Activated CD4-positive, alpha-beta T cell treated with anti-CD3 and anti-CD28 coated beads, Interleukin-2, amount 50 U/mL, for 4 hours (primary cell): ENCODE measurements around the gene TAAR5.
"Not testable (repeated sequence)": the region's sequence is repeated elsewhere in the genome, so short reads cannot be mapped to it uniquely, and the experiment has no call there.

Experiments
- DNase-seq, 2 experiments: peaks; one replicate each; pipeline ENCODE4 v3.0.0-alpha.2; 2020

TAAR5 gene, protein sequence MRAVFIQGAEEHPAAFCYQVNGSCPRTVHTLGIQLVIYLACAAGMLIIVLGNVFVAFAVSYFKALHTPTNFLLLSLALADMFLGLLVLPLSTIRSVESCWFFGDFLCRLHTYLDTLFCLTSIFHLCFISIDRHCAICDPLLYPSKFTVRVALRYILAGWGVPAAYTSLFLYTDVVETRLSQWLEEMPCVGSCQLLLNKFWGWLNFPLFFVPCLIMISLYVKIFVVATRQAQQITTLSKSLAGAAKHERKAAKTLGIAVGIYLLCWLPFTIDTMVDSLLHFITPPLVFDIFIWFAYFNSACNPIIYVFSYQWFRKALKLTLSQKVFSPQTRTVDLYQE

GRCh38 chr6:132589454-132589853, at the start of gene TAAR5:
TSS of gene TAAR5 (minus strand) at chr6:132589741. CDS start at chr6:132589686, 55 bp downstream.
- DNase-seq: no peak

DNA sequence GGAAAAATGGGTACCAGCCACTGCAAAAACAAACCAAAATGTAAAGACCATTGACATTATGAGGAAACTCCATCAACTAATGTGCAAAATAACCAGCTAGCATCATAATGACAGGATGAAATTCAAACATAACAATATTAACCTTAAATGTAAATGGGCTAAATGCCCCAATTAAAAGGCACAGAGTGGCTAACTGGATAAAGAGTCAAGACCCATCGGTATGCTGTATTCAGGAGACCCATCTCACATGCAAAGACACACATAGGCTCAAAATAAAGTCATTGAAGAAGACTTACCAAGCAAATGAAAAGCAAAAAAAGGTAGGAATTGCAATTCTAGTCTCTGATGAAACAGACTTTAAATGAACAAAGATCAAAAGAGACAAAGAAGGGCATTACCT, 47.6 kb upstream of the TAAR5 start:
- not testable (repeated sequence) for DNase-seq

- not testable (repeated sequence) for DNase-seq
These were observed 46.4 kb upstream of the TAAR5 start for GRCh38 chr6:132635906-132636305.

DNA sequence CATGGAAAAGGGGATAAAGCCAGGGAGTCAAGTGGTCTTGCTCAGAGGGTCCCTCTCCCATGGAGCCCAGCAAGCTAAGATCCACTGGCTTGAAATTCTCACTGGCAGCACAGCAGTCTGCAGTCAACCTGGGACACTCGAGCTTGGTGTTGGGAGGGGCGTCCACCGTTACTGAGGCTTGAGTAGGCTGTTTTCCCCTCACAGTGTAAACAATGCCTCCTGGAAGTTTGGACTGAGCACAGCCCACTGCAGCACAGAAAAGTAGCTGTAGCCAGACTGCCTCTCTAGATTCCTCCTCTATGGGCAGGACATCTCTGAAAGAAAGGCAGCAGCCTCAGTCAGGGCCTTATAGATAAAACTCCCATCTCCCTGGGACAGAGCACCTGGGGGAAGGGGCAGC, 45.7 kb upstream of the TAAR5 start:
- DNase-seq: not testable (repeated sequence)

DNA sequence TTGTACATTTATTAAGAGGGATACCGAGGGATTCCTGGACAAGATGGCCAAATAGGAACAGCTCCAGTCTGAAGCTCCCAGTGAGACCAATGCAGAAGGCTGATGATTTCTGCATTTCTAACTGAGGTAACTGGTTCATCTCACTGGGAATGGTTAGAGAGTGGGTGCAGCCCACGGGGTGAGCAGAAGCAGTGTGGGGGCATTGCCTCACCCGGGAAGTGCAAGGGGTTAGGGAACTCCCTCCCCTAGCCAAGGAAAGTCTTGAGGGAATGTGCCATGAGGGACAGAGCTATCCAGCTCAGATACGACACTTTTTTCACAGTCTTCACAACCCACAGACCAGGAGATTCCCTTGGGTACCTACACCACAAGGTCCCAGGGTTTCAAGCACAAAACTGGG, 45.3 kb upstream of the TAAR5 start:
- DNase-seq: no peak

DNA sequence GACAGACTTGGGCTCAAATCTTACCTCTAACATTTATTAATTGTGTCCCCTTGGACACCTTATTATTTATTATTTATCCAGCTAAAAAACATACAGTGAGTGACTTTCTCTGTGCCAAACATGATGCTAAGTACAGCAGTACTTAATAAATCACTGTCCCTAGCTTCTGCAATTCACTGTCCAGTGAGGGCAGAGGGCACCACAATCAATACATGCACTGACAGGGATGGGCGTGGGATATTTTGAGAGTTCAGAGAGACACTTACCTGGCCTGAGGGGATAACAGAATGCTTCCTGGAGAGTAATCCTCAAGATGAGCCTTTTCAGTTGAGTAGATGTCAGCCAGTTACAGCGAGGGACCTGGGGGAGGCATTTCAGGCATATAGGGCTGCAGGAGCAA, 43.8 kb upstream of the TAAR5 start:
- DNase-seq: no peak

GRCh38 chr6:132624175-132624574, 34.6 kb upstream of the TAAR5 start, which contains the start of gene TAAR2:
TSS of gene TAAR2 (minus strand) at chr6:132624275. CDS start at chr6:132624275, 0 bp downstream.
- no peak for DNase-seq

DNA sequence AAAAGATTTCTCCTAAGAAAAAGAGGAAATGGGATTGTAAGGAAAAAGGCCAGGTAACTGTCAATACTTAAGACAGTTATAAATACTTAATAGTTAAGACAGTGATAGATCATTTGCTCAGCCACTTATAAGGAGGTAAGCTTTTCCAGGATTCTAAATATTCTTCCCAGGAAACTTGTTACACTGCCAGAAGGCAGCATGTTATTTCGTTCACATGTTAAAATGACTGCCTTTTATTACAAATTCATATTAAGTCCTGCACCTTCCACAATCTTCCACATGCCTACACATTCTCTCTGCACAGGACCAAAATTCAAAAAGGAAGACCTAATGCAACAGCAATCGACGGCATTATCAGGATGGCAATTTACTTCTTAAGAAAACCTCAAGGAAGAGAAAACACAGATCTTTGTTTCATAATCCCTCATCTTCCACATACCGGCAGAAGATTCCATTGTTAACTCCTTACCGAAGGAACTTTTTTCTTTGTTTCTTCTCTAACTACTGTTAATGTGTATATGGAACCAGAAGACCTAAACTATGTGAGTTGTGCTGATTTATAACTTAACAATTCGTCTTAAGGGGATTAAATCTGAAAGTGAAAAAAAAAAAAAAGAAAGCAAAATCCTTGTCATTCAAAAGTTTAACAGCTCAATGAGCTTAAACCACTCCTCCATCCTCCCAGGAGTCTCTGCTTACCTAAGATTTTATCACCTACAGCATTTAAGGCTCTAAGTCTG, 33.7 kb upstream of the TAAR5 start:
- no peak for DNase-seq

GRCh38 chr6:132616677-132617076, 27.1 kb upstream of the TAAR5 start:
- no peak for DNase-seq

GRCh38 chr6:132614554-132614953, 25.0 kb upstream of the TAAR5 start:
- DNase-seq: no peak

GRCh38 chr6:132612449-132613108, 23.0 kb upstream of the TAAR5 start:
- DNase-seq: no peak

GRCh38 chr6:132611616-132612015, 22.1 kb upstream of the TAAR5 start:
- DNase-seq: no peak

DNA sequence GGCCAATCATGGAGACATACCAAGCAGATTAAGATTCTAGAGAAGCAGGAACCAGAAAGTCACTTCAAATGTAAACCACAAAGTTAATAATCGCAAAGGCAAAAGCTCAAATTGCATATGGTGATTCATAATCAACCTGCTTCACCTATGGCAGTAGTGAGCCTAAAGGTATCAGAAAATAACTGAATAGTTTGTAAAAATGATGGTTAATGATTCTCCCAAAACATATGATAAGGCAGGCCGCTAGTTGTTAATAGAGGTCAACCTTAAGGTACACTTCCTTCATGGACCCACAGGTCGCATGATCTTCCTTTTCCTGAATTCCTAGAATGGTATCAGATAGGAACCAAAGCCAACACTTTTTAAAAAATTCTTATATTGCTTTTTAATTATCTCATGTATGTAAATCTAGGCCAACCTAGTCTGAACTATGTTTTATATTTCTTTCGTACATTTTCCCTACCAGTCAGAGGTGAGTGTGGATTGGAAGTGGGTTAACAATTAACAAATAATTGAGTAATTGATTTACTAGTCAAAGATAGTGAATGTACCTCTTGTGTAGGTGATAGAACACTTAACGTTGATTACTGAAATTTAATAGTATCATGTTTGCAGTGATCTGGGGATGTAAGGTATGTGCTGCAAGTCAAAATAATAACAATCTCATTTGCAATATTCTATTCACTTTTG, 18.1 kb upstream of the TAAR5 start:
- no peak for DNase-seq

GRCh38 chr6:132604635-132605152, 15.2 kb upstream of the TAAR5 start:
- DNase-seq: no peak

GRCh38 chr6:132600900-132601299, 11.4 kb upstream of the TAAR5 start:
- DNase-seq: not testable (repeated sequence)

GRCh38 chr6:132598473-132598872, 8.9 kb upstream of the TAAR5 start:
- no peak for DNase-seq

DNA sequence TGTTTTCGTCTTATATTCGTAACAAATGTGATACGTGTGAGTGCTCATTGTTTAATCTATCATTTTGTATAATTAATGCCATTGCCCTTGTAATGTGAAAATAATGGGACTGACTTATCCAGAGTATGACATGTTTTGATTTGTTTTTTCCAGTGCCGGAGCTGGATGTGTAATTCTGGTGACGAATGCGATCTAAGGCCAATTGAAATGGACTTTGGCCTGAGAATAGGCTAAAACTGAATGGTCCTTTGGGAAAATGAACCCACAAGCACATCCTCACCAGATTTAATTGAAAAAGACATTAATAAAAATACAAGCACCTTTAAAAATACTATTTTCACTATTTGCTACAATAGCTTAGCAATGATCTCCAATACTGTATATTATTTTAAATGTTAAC, 6.7 kb upstream of the TAAR5 start:
- no peak for DNase-seq

DNA sequence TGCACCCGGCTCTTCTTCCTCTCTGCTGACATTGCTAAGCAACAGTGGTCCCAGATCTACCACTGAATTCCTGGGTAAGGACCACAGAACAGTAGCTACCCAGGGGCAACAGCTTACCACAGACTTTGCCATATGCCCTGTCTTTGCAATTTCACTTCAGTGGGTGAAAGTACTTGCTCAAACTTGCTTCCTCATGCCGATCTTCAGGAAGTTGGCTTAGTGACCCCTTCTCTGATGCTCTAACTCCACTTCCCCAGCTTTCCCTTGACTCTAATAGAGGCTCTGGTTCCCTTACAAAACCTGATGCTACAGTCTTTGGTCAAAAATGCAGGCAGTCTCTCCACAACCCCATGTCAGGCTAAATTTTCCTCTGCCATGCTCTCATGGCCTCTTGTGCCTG, 3.3 kb upstream of the TAAR5 start:
- DNase-seq: no peak

DNA sequence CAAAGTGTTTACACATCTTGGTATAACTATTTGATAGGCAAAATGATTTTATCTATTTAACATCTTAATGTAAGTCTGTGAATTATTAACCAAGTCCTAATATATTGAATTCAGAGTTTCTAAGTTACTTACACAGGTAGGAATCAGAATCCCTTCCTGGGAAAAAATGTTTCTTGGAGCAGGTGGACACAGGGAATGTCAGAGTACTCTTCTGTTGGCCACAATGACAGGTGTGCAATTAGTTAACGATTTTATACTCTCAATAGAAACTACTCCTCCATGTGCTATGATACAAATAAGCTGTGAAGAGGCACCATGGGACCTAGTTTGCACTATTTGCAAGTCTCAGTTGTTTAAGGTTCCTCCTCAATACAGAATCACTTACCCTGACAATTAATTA, 821 bp upstream of the TAAR5 start:
- no peak for DNase-seq

DNA sequence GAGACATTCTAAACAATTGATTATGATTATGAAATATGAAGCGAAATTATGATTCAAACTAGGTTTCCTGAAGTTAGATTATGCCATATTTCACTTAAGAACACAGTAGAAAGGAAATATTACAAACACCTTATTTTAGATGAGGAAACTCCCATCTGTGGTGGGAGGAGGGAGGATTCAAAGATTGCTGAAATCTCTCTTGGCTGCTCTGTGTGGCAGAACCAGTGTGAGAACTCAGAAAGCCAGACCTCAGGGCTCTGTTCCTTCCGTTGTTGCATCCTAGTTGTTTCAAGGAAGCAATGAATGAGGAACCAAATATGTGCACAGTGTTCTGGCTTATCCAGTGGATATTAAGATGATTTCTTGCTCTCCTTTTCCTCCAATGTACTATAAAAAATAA, 2.1 kb downstream of the TAAR5 start:
- no peak for DNase-seq

DNA sequence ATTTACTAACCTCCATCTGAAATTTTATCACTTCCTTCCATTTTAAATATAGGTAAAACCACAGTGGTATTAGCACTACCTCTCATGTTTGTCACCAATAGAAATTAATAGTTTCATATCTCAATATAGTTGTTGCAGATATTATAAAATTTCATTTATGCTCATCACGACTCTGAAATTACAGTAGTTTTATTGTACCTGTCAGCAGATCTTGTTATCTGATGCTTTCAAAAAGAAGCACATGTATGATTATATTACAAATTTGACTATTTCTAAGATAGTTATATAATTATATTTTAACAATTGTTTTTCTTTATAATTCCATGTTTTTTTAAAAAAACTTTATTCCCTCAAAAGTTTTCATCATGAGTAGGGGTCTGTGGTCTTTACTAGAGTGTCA, 4.8 kb downstream of the TAAR5 start:
- no peak for DNase-seq

GRCh38 chr6:132571774-132572173, 17.8 kb downstream of the TAAR5 start:
- no peak for DNase-seq

DNA sequence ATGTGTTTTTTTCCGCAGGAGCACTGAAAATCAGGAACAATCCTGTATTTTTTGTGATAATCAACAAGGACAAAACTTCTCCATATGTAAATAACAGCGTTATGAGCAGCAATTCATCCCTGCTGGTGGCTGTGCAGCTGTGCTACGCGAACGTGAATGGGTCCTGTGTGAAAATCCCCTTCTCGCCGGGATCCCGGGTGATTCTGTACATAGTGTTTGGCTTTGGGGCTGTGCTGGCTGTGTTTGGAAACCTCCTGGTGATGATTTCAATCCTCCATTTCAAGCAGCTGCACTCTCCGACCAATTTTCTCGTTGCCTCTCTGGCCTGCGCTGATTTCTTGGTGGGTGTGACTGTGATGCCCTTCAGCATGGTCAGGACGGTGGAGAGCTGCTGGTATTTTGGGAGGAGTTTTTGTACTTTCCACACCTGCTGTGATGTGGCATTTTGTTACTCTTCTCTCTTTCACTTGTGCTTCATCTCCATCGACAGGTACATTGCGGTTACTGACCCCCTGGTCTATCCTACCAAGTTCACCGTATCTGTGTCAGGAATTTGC, 19.2 kb downstream of the TAAR5 start, which contains the start of gene TAAR6:
Gene TAAR6 (plus strand): TSS at position 102 of the 557 bp plus-strand sequence. CDS start 0 bp downstream, at position 102.
- no peak for DNase-seq
